ENCODE data around the gene MRPS27. TPM values are rescaled to one million over a fixed set of nuclear protein-coding genes. Genes with fewer than 3 reads are reported as not detected.

MRPS27 gene
- total and polyA plus RNA-seq, 2 of the 13 experiments (the other 11 are each of a cell fraction or from before 2014, with no cell fraction given) = 71.8 to 115 TPM

DNA sequence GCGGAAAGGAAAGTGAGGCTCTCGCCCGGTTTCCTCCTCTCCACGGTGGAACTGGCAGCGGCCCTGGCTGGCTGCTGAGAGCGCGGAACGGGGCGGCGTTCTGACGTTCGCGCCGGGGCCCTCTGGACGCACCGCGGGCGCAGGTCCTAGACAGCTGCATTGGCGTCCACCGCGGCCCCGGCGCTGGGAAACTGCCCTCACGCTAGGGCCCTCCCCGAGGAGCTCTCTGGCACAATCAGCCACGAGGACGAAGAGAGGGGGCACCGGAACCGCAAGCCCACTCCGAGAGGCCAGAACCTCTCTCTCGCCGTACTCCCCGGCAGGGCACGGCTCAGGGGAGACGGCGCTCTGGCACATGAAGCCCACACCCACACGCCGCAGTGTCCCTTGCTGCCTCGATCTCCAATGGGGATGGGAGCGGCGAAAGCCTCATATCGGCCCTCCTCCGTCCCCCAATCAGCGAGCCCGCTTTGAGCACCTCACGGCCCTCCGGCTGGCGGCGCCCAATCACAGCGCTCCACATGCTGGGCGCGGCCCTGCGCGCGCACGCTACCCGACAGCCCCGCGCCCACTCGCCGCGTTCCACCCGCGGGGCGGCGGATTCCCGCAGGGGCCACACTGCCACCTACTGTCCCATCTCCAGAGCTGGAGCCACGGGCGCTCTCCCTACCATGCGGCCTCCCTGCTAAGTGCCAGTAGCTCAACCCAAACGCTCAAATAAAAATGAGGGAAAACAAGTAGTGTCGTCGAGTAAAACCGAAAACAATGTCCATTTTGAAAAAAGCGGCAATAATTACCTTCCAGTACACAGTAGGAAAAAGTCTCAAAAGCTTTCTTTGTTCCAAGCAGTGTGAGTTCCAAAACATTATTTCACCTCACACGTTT, 11.8 kb downstream of the MRPS27 start (continued):
- TF ChIP-seq, protein P1, sequence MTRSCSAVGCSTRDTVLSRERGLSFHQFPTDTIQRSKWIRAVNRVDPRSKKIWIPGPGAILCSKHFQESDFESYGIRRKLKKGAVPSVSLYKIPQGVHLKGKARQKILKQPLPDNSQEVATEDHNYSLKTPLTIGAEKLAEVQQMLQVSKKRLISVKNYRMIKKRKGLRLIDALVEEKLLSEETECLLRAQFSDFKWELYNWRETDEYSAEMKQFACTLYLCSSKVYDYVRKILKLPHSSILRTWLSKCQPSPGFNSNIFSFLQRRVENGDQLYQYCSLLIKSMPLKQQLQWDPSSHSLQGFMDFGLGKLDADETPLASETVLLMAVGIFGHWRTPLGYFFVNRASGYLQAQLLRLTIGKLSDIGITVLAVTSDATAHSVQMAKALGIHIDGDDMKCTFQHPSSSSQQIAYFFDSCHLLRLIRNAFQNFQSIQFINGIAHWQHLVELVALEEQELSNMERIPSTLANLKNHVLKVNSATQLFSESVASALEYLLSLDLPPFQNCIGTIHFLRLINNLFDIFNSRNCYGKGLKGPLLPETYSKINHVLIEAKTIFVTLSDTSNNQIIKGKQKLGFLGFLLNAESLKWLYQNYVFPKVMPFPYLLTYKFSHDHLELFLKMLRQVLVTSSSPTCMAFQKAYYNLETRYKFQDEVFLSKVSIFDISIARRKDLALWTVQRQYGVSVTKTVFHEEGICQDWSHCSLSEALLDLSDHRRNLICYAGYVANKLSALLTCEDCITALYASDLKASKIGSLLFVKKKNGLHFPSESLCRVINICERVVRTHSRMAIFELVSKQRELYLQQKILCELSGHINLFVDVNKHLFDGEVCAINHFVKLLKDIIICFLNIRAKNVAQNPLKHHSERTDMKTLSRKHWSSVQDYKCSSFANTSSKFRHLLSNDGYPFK (CRISPR knock-in tag; IDR thresholded peaks at IDR 0.05; ENCODE audit: borderline replicate concordance) = peak; percentile 88
- no peak for TF ChIP-seq NPAS2 (CRISPR knock-in tag; IDR thresholded peaks at IDR 0.05; ENCODE audit: borderline replicate concordance)
- TF ChIP-seq STAT5B (CRISPR knock-in tag; IDR thresholded peaks at IDR 0.05) = no peak
- TF ChIP-seq, protein P2, sequence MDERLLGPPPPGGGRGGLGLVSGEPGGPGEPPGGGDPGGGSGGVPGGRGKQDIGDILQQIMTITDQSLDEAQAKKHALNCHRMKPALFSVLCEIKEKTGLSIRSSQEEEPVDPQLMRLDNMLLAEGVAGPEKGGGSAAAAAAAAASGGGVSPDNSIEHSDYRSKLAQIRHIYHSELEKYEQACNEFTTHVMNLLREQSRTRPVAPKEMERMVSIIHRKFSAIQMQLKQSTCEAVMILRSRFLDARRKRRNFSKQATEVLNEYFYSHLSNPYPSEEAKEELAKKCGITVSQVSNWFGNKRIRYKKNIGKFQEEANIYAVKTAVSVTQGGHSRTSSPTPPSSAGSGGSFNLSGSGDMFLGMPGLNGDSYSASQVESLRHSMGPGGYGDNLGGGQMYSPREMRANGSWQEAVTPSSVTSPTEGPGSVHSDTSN (CRISPR knock-in tag; IDR thresholded peaks at IDR 0.05) = no peak
- no peak; the same call in 1 of the 2 replicates for TF ChIP-seq FIP1L1 (IDR thresholded peaks at IDR 0.05; ENCODE audit: borderline replicate concordance, insufficient read depth, low read depth, low read length)
- TF ChIP-seq FOXK1 (CRISPR knock-in tag; IDR thresholded peaks at IDR 0.05; ENCODE audit: borderline replicate concordance, low read depth) = peak; percentile 58; the same call in 1 of the 2 replicates
- TF ChIP-seq AKAP8 (CRISPR knock-in tag; IDR thresholded peaks at IDR 0.05) = peak; percentile 83
- TF ChIP-seq, protein P3, sequence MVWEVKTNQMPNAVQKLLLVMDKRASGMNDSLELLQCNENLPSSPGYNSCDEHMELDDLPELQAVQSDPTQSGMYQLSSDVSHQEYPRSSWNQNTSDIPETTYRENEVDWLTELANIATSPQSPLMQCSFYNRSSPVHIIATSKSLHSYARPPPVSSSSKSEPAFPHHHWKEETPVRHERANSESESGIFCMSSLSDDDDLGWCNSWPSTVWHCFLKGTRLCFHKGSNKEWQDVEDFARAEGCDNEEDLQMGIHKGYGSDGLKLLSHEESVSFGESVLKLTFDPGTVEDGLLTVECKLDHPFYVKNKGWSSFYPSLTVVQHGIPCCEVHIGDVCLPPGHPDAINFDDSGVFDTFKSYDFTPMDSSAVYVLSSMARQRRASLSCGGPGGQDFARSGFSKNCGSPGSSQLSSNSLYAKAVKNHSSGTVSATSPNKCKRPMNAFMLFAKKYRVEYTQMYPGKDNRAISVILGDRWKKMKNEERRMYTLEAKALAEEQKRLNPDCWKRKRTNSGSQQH (CRISPR knock-in tag; IDR thresholded peaks at IDR 0.05; ENCODE audit: low read depth) = peak; percentile 67; the same call in 1 of the 2 replicates
- TF ChIP-seq, protein P4, sequence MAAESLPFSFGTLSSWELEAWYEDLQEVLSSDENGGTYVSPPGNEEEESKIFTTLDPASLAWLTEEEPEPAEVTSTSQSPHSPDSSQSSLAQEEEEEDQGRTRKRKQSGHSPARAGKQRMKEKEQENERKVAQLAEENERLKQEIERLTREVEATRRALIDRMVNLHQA (CRISPR knock-in tag; IDR thresholded peaks at IDR 0.05) = no peak
- TF ChIP-seq, protein P5, sequence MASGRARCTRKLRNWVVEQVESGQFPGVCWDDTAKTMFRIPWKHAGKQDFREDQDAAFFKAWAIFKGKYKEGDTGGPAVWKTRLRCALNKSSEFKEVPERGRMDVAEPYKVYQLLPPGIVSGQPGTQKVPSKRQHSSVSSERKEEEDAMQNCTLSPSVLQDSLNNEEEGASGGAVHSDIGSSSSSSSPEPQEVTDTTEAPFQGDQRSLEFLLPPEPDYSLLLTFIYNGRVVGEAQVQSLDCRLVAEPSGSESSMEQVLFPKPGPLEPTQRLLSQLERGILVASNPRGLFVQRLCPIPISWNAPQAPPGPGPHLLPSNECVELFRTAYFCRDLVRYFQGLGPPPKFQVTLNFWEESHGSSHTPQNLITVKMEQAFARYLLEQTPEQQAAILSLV (CRISPR knock-in tag; IDR thresholded peaks at IDR 0.05; ENCODE audit: borderline replicate concordance) = peak; percentile 60; the same call in 1 of the 2 replicates
- TF ChIP-seq MIXL1 (CRISPR knock-in tag; IDR thresholded peaks at IDR 0.05) = peak; percentile 13; the same call in 1 of the 2 replicates
- peak; percentile 100 for TF ChIP-seq ZMYM4 (CRISPR knock-in tag; IDR thresholded peaks at IDR 0.05)
- peak; percentile 89 for TF ChIP-seq IKZF4 (CRISPR knock-in tag; IDR thresholded peaks at IDR 0.05; ENCODE audit: borderline replicate concordance, low read depth, not compliant biosample characterization)
- TF ChIP-seq, protein P6, sequence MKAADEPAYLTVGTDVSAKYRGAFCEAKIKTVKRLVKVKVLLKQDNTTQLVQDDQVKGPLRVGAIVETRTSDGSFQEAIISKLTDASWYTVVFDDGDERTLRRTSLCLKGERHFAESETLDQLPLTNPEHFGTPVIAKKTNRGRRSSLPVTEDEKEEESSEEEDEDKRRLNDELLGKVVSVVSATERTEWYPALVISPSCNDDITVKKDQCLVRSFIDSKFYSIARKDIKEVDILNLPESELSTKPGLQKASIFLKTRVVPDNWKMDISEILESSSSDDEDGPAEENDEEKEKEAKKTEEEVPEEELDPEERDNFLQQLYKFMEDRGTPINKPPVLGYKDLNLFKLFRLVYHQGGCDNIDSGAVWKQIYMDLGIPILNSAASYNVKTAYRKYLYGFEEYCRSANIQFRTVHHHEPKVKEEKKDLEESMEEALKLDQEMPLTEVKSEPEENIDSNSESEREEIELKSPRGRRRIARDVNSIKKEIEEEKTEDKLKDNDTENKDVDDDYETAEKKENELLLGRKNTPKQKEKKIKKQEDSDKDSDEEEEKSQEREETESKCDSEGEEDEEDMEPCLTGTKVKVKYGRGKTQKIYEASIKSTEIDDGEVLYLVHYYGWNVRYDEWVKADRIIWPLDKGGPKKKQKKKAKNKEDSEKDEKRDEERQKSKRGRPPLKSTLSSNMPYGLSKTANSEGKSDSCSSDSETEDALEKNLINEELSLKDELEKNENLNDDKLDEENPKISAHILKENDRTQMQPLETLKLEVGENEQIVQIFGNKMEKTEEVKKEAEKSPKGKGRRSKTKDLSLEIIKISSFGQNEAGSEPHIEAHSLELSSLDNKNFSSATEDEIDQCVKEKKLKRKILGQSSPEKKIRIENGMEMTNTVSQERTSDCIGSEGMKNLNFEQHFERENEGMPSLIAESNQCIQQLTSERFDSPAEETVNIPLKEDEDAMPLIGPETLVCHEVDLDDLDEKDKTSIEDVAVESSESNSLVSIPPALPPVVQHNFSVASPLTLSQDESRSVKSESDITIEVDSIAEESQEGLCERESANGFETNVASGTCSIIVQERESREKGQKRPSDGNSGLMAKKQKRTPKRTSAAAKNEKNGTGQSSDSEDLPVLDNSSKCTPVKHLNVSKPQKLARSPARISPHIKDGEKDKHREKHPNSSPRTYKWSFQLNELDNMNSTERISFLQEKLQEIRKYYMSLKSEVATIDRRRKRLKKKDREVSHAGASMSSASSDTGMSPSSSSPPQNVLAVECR (CRISPR knock-in tag; IDR thresholded peaks at IDR 0.05; ENCODE audit: borderline replicate concordance) = peak; percentile 96
- TF ChIP-seq ZFP36L1 (CRISPR knock-in tag; IDR thresholded peaks at IDR 0.05) = no peak
- peak; percentile 79 for TF ChIP-seq ZNF761 (CRISPR knock-in tag; conservative IDR thresholded peaks at IDR 0.05)

All from HepG2 (cell line).